ENCODE data around the gene XPO6. TPM values are rescaled to one million over a fixed set of nuclear protein-coding genes. Genes with fewer than 3 reads are reported as not detected.

The XPO6 gene
- polyA plus RNA-seq, 1 of the 3 experiments (the other 2 are of a cell fraction): 97.1 TPM

DNA sequence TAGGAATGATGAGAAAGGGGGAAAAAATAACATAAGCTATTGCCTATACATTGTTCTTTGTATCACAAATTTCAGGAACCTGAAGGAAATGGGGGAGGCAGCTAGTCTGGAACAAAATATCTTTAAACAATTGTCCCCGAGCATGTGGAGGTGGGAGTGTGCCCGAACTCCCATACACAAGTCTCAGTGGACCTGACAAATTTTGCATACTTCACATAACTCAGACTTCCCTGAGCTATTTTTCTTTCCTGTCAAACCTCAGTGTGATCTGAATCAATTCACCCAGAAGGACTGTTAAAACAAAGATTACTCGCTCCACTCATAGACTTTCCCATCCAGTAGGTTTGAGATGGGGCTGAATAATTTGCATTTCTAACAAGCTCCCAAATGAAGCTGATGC, 1.6 kb upstream of the XPO6 start:
- H3K36me3 ChIP-seq (replicated peaks in 1 of 2; ENCODE audit: control insufficient read depth in 1 of 2, insufficient read depth in 2 of 2, low read length in 1 of 2): peaks cover 3 to 11% of the 10 kb centered on the region in 2 experiments
- no peaks in the 10 kb centered on the region for H3K9me2 ChIP-seq
- TF ChIP-seq POLR2AphosphoS5 (IDR thresholded peaks at IDR 0.05; ENCODE audit: low read depth, low read length) (no peak), SIN3A (IDR thresholded peaks at IDR 0.05; ENCODE audit: borderline replicate concordance, low read depth, low read length) (no peak), FOSL2 (IDR thresholded peaks at IDR 0.05; ENCODE audit: borderline replicate concordance, low read depth) (no peak), EZH2phosphoT487 (IDR thresholded peaks at IDR 0.05; ENCODE audit: borderline replicate concordance, low read depth) (no peak), SMC3 (IDR thresholded peaks at IDR 0.05; ENCODE audit: low read depth, low read length) (no peak), FOXM1 (IDR thresholded peaks at IDR 0.05; ENCODE audit: low read depth) (no peak), RFX5 (IDR thresholded peaks at IDR 0.05; ENCODE audit: low read length) (no peak)
- TF ChIP-seq, protein P1, sequence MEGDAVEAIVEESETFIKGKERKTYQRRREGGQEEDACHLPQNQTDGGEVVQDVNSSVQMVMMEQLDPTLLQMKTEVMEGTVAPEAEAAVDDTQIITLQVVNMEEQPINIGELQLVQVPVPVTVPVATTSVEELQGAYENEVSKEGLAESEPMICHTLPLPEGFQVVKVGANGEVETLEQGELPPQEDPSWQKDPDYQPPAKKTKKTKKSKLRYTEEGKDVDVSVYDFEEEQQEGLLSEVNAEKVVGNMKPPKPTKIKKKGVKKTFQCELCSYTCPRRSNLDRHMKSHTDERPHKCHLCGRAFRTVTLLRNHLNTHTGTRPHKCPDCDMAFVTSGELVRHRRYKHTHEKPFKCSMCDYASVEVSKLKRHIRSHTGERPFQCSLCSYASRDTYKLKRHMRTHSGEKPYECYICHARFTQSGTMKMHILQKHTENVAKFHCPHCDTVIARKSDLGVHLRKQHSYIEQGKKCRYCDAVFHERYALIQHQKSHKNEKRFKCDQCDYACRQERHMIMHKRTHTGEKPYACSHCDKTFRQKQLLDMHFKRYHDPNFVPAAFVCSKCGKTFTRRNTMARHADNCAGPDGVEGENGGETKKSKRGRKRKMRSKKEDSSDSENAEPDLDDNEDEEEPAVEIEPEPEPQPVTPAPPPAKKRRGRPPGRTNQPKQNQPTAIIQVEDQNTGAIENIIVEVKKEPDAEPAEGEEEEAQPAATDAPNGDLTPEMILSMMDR (IDR thresholded peaks at IDR 0.05): no peak
- TF ChIP-seq, protein P2, sequence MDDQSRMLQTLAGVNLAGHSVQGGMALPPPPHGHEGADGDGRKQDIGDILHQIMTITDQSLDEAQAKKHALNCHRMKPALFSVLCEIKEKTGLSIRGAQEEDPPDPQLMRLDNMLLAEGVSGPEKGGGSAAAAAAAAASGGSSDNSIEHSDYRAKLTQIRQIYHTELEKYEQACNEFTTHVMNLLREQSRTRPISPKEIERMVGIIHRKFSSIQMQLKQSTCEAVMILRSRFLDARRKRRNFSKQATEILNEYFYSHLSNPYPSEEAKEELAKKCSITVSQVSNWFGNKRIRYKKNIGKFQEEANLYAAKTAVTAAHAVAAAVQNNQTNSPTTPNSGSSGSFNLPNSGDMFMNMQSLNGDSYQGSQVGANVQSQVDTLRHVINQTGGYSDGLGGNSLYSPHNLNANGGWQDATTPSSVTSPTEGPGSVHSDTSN (IDR thresholded peaks at IDR 0.05): no peak
- peaks cover 7 to 9% of the 10 kb centered on the region in 2 experiments; a peak in 2 of 4 replicates for H3K4me1 ChIP-seq (ENCODE audit: control insufficient read depth in 1 of 2, insufficient read depth in 2 of 2, low read depth in 1 of 2, low read length in 1 of 2)
- no peak for DNase-seq
- H3K27me3 ChIP-seq (ENCODE audit: insufficient read depth): no peaks in the 10 kb centered on the region
- WGBS (ENCODE audit: low lambda C conversion rate): 90% methylated on average over 3 of the region's 3 CpGs
- CTCF ChIA-PET: interaction anchor here (1.5 kb wide), 1 partner anchor 64 kb away, joined by 3 read pairs; no protein-coding TSS in a partner anchor
- H3K4me3 ChIP-seq (ENCODE audit: low read depth in 2 of 2, low read length in 1 of 2): no peak overlapping the region
- POLR2A ChIA-PET: interaction anchor here (0.8 kb wide), 1 partner anchor 48 kb away, joined by 3 read pairs; no protein-coding TSS in a partner anchor
- H3F3A ChIP-seq (replicated peaks; ENCODE audit: insufficient read depth): no peaks in the 10 kb centered on the region
- H4K20me1 ChIP-seq (ENCODE audit: insufficient read depth): peaks cover 24% of the 10 kb centered on the region
- peaks cover 33% of the 10 kb centered on the region for H3K79me2 ChIP-seq (ENCODE audit: insufficient read depth)
- no peak overlapping the region for H3K27ac ChIP-seq (ENCODE audit: low read depth in 2 of 2, low read length in 1 of 2)
- no peak overlapping the region for H3K9ac ChIP-seq
- no peak overlapping the region for H2AFZ ChIP-seq (ENCODE audit: low read depth)
- no peak overlapping the region for H3K4me2 ChIP-seq
- H3K9me3 ChIP-seq: no peaks in the 10 kb centered on the region

- TF ChIP-seq GABPA (IDR thresholded peaks at IDR 0.05; ENCODE audit: low read depth): no peak
- peak; percentile 35; the same call in 1 of the 2 replicates for TF ChIP-seq FOSL2 (IDR thresholded peaks at IDR 0.05; ENCODE audit: borderline replicate concordance, low read depth)
- TF ChIP-seq SMC3 (IDR thresholded peaks at IDR 0.05; ENCODE audit: low read depth, low read length): no peak
- no peak for TF ChIP-seq RXRA (IDR thresholded peaks at IDR 0.05; ENCODE audit: borderline replicate concordance, low read depth)
- 95% methylated on average over 4 of the region's 4 CpGs for WGBS (ENCODE audit: low lambda C conversion rate)
- no peaks in the 10 kb centered on the region for H3F3A ChIP-seq (replicated peaks; ENCODE audit: insufficient read depth)
- peaks cover 3 to 17% of the 10 kb centered on the region in 2 experiments for H3K36me3 ChIP-seq (replicated peaks in 1 of 2; ENCODE audit: control insufficient read depth in 1 of 2, insufficient read depth in 2 of 2, low read length in 1 of 2)
- H3K79me2 ChIP-seq (ENCODE audit: insufficient read depth): peaks cover 42% of the 10 kb centered on the region
- H4K20me1 ChIP-seq (ENCODE audit: insufficient read depth): peaks cover 33% of the 10 kb centered on the region
- peak overlapping the region; percentile 69 to 94 for H3K4me3 ChIP-seq (ENCODE audit: low read depth in 2 of 2, low read length in 1 of 2)
- no peaks in the 10 kb centered on the region for H3K9me3 ChIP-seq
- H3K4me2 ChIP-seq: peak overlapping the region; percentile 72
- H3K4me1 ChIP-seq (ENCODE audit: control insufficient read depth in 1 of 2, insufficient read depth in 2 of 2, low read depth in 1 of 2, low read length in 1 of 2): peaks cover 9% of the 10 kb centered on the region in 2 experiments; a peak in 2 of 4 replicates
- DNase-seq: no peak
- H3K9me2 ChIP-seq: no peaks in the 10 kb centered on the region
- peak overlapping the region; percentile 99 for H2AFZ ChIP-seq (ENCODE audit: low read depth)
- peak overlapping the region; percentile 65 for H3K9ac ChIP-seq
- H3K27me3 ChIP-seq (ENCODE audit: insufficient read depth): no peaks in the 10 kb centered on the region
- ChIA-PET POLR2A (no interaction called here), CTCF (interaction anchor here (1.5 kb wide), 1 partner anchor 65 kb away, joined by 3 read pairs; no protein-coding TSS in a partner anchor)
- peak overlapping the region; percentile 8 to 62; a peak in 3 of 4 replicates for H3K27ac ChIP-seq (ENCODE audit: low read depth in 2 of 2, low read length in 1 of 2)
These were observed 738 bp upstream of the XPO6 start for GRCh38 chr16:28212532-28212873.
